GM12878 (cell line): ENCODE measurements around the gene AURKA.

Experiments used
- RAD21 ChIP-seq: IDR thresholded peaks from 2 replicates; pipeline ENCODE4 v1.6.1; 2011; ENCODE audit warnings: mild to moderate bottlenecking, low read depth, low read length, moderate library complexity; ENCODE audit not compliant: insufficient read depth
- RCOR1 ChIP-seq: conservative IDR thresholded peaks from 2 replicates; pipeline ENCODE4 v1.6.1; 2012; ENCODE audit warnings: low read depth, low read length, improper control_type of control experiment
- TF ChIP-seq, protein P1 (sequence below), 3 experiments: IDR thresholded peaks in 2 of 3; conservative IDR thresholded peaks in 1 of 3; 2 replicates each; pipeline ENCODE4 v1.5.1; 2011; ENCODE audit warnings: low read depth in 3 of 3, low read length in 3 of 3, mild to moderate bottlenecking in 3 of 3, control low read depth in 2 of 3, moderate library complexity in 2 of 3, inconsistent platforms in 1 of 3, mixed read lengths in 1 of 3; ENCODE audit not compliant: control insufficient read depth in 2 of 3, insufficient read depth in 1 of 3; ENCODE audit errors: extremely low read depth in 1 of 3

DNA sequence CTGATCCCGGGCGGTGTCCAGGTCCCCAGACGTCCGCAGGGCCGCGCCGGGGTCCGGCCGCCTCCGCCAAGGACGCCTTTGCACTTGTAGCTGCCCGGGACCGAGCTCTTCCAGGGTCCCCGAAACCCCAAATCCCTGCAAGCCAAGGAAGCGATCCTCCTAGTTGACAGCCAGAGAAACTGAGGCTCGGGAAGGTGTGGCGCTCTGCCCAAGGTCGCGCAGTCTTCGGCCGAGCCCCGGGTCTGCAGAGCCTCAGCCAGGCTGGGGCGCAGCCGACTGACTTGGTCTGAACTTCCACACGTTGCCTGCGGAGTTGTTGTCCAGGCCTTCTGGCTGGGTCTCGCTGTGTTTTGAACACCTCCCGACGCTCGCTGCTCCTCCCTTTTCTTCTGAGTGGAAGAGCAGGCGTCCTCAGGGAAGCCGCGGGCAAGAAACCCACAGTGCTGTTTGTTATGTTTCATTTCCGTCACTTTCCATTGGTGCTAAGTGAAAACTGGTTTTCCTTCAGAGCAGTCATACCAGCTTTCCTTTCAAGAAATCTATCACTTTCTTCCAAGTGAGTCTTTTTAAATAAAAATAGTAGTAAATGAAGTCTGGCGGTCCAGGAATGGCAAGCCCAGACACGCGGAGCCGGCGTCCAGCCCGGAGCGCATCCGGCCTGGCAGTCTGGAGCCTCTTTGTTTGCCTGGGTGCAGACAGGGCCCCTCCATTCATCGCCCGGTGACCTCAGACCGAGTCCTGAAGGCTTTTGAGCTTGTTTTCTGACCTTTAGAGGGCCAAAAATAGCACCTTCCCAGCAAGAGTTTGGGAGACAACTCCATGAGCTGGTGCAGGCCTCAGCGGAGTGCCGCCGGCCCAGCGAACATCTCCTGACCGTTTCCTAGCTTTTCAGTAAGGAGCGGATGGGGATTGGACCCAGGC, 32.5 kb downstream of the AURKA start:
- TF ChIP-seq, protein P1, sequence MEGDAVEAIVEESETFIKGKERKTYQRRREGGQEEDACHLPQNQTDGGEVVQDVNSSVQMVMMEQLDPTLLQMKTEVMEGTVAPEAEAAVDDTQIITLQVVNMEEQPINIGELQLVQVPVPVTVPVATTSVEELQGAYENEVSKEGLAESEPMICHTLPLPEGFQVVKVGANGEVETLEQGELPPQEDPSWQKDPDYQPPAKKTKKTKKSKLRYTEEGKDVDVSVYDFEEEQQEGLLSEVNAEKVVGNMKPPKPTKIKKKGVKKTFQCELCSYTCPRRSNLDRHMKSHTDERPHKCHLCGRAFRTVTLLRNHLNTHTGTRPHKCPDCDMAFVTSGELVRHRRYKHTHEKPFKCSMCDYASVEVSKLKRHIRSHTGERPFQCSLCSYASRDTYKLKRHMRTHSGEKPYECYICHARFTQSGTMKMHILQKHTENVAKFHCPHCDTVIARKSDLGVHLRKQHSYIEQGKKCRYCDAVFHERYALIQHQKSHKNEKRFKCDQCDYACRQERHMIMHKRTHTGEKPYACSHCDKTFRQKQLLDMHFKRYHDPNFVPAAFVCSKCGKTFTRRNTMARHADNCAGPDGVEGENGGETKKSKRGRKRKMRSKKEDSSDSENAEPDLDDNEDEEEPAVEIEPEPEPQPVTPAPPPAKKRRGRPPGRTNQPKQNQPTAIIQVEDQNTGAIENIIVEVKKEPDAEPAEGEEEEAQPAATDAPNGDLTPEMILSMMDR (IDR thresholded peaks at IDR 0.05 in 2 of 3, conservative IDR thresholded peaks at IDR 0.05 in 1 of 3; ENCODE audit: control insufficient read depth in 2 of 3, extremely low read depth in 1 of 3, insufficient read depth in 1 of 3, low read depth in 3 of 3, low read length in 3 of 3), result no peak
- TF ChIP-seq RCOR1 (no peak), RAD21 (no peak)
